ENCODE results near the gene SKP1.

GRCh38 chr5:134145041-134145757, 31.6 kb downstream of the SKP1 start:
- no peak for TF ChIP-seq CTCF (IDR thresholded peaks at IDR 0.05)
- no peak for TF ChIP-seq ZFX (IDR thresholded peaks at IDR 0.05; ENCODE audit: borderline replicate concordance)
